ENCODE results near the gene ZNF24. TPM values are rescaled to one million over a fixed set of nuclear protein-coding genes. Genes with fewer than 3 reads are reported as not detected.

Gene ZNF24
- total and polyA plus RNA-seq, 2 of the 4 experiments (the other 2 are of a cell fraction), result 7.6 to 20.8 TPM

GRCh38 chr18:35393716-35394115 lies 49.5 kb upstream of the ZNF24 start (continued):
- TF ChIP-seq RFX5 (IDR thresholded peaks at IDR 0.05; ENCODE audit: low read depth, low read length) (no peak), POLR2A (IDR thresholded peaks at IDR 0.05; ENCODE audit: low read depth, low read length) (no peak)

GRCh38 chr18:35392375-35392774 lies 48.2 kb upstream of the ZNF24 start:
- no peaks in the 10 kb centered on the region for H3K36me3 ChIP-seq (ENCODE audit: control insufficient read depth, insufficient read depth, low read length)
- no peak overlapping the region for H3K56ac ChIP-seq (ENCODE audit: extremely low read depth, insufficient read depth, low read length)
- no peaks in the 10 kb centered on the region; the same call in 1 of the 2 replicates for H3K9me1 ChIP-seq (ENCODE audit: insufficient read depth, low read length)
- H2BK5ac ChIP-seq (ENCODE audit: low read depth, low read length, poor library complexity, severe bottlenecking), result no peak overlapping the region
- no peaks in the 10 kb centered on the region; the same call in 1 of the 2 replicates for H3K4me1 ChIP-seq (ENCODE audit: control insufficient read depth, insufficient read depth, low read length)
- H3K9ac ChIP-seq (ENCODE audit: low read depth, low read length), result no peak overlapping the region
- peaks cover 2% of the 10 kb centered on the region; the same call in 1 of the 2 replicates for H3K27me3 ChIP-seq (ENCODE audit: control insufficient read depth, insufficient read depth, low read length)
- no peak overlapping the region for H3K23ac ChIP-seq (ENCODE audit: low read depth, low read length)
- H3K79me1 ChIP-seq (ENCODE audit: low read depth in 1 of 2, low read length in 2 of 2), result no peaks in the 10 kb centered on the region
- H2AFZ ChIP-seq (replicated peaks; ENCODE audit: low read length, poor library complexity), result no peak overlapping the region
- no peak overlapping the region for H2AK9ac ChIP-seq (replicated peaks; ENCODE audit: low read depth, low read length, poor library complexity)
- no peak overlapping the region for H3K4ac ChIP-seq (ENCODE audit: low read depth, low read length)
- H3K14ac ChIP-seq (replicated peaks; ENCODE audit: low read depth, low read length), result no peak overlapping the region
- dilution Hi-C loops (cut with HindIII; ENCODE audit: low sequenced_read_pairs, unreplicated experiment), result no loop called here
- ChIA-PET CTCF (no interaction called here), POLR2A (ENCODE audit: unreplicated experiment) (no interaction called here)
- H4K8ac ChIP-seq (ENCODE audit: low read depth in 2 of 2, low read length in 2 of 2), result no peak overlapping the region
- BruUV-seq (replicated peaks), result no TSS peak
- no peak overlapping the region for H4K91ac ChIP-seq (ENCODE audit: insufficient read depth, low read depth, low read length)
- H3K27ac ChIP-seq (ENCODE audit: insufficient read depth, low read length), result no peak overlapping the region
- H4K5ac ChIP-seq (ENCODE audit: low read depth, low read length), result no peak overlapping the region
- in situ Hi-C loops (cut with MboI; ENCODE audit: low sequenced_read_pairs), result loop anchor here (25.0 kb wide), 1 partner anchor 570 kb away; the partner anchor contains the start of gene RMP24
- H2BK120ac ChIP-seq (ENCODE audit: low read depth, low read length), result no peak overlapping the region
- peaks cover 2% of the 10 kb centered on the region; the same call in 1 of the 2 replicates for H3K9me3 ChIP-seq (ENCODE audit: control insufficient read depth, insufficient read depth, low read length)
- H3K4me2 ChIP-seq (ENCODE audit: low read depth, low read length), result no peak overlapping the region
- no peaks in the 10 kb centered on the region for H4K20me1 ChIP-seq (ENCODE audit: insufficient read depth, low read length)
- no peak for DNase-seq
- no peak overlapping the region for H2BK15ac ChIP-seq (ENCODE audit: low read depth, low read length)
- ATAC-seq (ENCODE audit: low read depth), result no peak
- intact Hi-C loops (cut with micrococcal nuclease), result no loop called here
- H3K4me3 ChIP-seq (ENCODE audit: insufficient read depth, low read depth, low read length), result no peak overlapping the region
- no peak overlapping the region for H2BK20ac ChIP-seq (ENCODE audit: low read depth, low read length)
- no peak overlapping the region for H3K18ac ChIP-seq (ENCODE audit: low read depth, low read length)
- no peak overlapping the region for H2AK5ac ChIP-seq (ENCODE audit: low read depth, low read length)
- no peak for TF ChIP-seq RCOR1 (IDR thresholded peaks at IDR 0.05; ENCODE audit: insufficient replicate concordance, low read length)
- TF ChIP-seq FOS (IDR thresholded peaks at IDR 0.05; ENCODE audit: low read depth, low read length), result no peak
- TF ChIP-seq RFX5 (IDR thresholded peaks at IDR 0.05; ENCODE audit: low read depth, low read length), result no peak
- no peak for TF ChIP-seq ELK1 (IDR thresholded peaks at IDR 0.05; ENCODE audit: borderline replicate concordance, low read depth, low read length)
- TF ChIP-seq RAD21 (IDR thresholded peaks at IDR 0.05; ENCODE audit: low read length), result no peak
- TF ChIP-seq NFE2L2 (IDR thresholded peaks at IDR 0.05; ENCODE audit: low read depth, low read length), result no peak
- no peak for TF ChIP-seq BHLHE40 (IDR thresholded peaks at IDR 0.05; ENCODE audit: low read depth, low read length)
- TF ChIP-seq CHD1 (IDR thresholded peaks at IDR 0.05; ENCODE audit: low read depth, low read length), result no peak
- no peak for TF ChIP-seq MAZ (IDR thresholded peaks at IDR 0.05; ENCODE audit: borderline replicate concordance, low read depth, low read length)
- TF ChIP-seq CTCF (conservative IDR thresholded peaks at IDR 0.05; ENCODE audit: low read depth, low read length), result no peak
- no peak for TF ChIP-seq MXI1 (IDR thresholded peaks at IDR 0.05; ENCODE audit: borderline replicate concordance, low read depth, low read length)
- TF ChIP-seq SMC3 (IDR thresholded peaks at IDR 0.05; ENCODE audit: low read depth, low read length), result no peak
- no peak for TF ChIP-seq USF2 (IDR thresholded peaks at IDR 0.05; ENCODE audit: low read depth, low read length)
- TF ChIP-seq CEBPB (IDR thresholded peaks at IDR 0.05; ENCODE audit: low read depth, low read length), result no peak
- TF ChIP-seq POLR2A (IDR thresholded peaks at IDR 0.05; ENCODE audit: low read depth, low read length), result no peak
